ENCODE measurements around the gene TSPAN10.

Gene TSPAN10

GRCh38 chr17:81635431-81635830 lies 1.6 kb upstream of the TSPAN10 start:
- no peak for DNase-seq

DNA sequence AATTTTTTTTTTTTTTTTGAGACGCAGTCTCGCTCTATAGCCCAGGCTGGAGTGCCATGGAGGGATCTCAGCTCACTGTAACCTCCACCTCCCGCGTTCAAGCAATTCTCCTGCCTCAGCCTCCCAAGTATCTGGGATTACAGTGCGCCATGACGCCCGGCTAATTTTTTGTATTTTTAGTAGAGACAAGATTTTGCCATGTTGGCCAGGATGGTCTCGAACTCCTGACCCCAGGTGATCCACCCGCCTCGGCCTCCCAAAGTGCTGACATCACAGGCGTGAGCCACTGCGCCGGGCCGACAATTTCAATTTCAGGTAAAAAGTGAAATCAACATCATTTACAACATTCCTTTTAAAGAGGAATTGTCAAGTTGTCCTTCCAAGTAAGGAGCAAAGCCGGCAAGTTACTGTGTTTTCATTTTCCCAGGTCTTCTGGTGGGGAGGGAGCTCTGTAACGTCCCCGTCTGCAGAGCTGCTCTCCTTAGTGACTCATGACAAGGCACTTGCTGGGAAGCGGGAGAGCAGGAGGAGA lies 957 bp upstream of the TSPAN10 start:
- DNase-seq: no peak

- DNase-seq: no peak
These were observed 1.7 kb downstream of the TSPAN10 start for GRCh38 chr17:81638683-81639082.

DNA sequence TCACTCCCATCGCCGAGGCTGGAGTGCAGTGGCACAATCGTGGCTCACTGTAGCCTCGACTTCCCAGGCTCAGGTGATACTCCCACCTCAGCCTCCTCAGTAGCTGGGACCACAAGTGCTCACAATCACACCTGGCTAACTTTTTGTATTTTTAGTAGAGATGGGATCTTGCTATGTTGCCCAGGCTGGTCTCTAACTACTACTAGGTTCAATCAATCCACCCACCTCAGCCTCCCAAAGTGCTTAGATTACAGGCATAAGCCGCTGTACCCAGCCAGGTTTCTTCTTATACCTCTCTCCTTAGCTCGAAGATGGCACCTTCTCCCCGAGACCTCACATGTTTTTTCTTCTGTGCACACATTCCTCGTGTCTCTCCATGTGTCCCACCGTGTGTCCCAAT lies 3.0 kb downstream of the TSPAN10 start:
- DNase-seq: no peak

DNA sequence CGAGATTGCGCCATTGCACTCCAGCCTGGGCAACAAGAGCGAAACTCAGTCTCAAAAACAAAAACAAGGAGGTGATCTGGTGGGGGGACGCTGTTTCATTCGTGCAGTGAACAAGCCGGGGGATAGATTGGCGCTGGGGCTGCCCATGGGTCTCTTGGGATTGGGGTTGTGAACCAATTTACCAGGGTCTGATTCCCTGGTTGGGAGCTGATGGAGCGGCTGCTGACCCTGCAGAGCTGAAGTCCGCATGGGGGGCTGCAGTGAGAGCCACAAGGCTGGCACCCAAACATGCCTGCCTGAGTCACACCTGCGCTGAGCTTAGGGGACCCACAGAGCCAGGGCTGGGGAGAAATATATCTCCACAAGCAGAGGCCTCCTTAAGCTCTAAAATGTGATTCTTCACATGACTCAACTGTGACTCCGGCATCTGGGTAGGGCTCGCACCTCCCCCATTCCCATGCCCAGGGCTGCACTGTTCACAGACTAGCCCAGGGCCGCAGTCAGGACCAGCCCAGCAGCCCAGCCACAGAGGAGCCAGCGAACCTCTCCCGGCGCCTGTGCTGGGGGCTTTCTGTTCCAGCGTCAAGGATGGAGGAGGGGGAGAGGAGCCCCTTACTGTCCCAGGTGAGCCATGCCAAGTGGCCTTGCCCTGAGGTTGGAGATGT lies 5.0 kb downstream of the TSPAN10 start:
- peak; percentile 65 for DNase-seq

GRCh38 chr17:81644496-81644895 lies 7.5 kb downstream of the TSPAN10 start:
- no peak for DNase-seq

DNA sequence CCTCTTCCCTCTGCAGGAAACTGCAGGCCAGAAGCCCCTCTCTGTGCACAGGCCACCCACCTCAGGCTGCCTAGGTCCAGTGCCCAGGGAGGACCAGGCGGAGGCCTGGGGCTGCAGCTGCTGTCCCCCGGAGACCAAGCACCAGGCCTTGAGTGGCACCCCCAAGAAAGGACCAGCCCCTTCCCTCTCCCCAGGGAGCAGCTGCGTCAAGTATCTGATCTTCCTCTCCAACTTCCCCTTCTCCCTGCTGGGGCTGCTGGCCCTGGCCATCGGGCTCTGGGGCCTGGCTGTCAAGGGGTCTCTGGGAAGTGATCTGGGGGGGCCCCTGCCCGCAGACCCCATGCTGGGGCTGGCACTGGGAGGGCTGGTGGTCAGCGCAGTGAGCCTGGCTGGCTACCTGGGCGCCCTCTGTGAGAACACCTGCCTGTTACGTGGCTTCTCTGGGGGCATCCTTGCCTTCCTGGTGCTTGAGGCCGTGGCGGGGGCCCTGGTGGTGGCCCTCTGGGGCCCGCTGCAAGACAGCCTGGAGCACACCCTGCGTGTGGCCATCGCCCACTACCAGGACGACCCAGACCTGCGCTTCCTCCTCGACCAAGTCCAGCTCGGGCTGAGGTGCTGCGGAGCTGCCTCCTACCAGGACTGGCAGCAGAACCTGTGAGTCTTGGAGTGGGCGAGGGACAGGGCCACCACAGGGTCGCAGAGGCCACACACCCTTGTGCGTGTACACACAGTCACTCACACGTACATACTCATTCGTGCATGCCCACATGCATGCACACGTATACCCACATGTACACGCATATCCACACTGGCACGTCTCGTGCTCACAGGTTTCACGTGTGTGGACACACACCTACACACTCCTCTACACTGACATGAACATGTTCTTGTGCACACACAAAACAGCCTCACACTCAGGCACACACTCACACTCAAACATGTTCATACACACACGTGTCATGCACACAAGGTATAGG lies 8.3 kb downstream of the TSPAN10 start:
- no peak for DNase-seq

DNA sequence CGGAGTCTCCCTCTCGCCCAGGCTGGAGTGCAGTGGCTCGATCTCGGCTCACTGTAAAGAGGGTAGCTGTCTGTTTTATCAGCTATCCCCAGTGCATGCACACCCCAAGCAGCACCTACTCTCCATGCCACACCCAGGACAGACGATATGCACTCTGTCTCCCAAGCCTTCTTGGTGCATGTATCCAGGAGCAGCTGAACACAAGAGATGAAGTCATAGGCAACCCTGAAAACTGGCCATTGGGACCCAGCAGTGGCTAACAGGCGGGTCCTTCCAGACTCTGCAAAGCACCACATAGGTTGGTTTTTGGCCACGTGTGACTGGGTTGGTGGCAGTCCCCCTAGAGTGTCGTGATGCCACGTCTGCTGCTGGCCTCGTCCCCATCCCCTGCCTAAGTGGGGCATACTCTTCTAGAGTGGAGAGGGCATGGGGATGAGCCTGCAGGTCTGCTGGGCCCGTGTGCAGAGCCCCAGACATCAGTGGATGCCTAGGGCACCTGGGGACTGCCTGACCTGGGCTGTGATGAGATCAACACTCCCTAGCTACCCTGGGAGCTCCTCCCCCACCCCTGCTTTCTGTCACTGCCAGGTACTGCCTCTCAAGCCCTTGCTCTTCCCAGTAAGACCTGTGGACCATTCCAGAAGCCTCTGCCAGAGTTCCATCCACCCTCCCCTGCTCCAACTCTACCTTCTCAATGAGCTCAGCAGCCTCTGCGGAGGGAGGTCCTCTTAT lies 10.0 kb downstream of the TSPAN10 start:
- no peak for DNase-seq

DNA sequence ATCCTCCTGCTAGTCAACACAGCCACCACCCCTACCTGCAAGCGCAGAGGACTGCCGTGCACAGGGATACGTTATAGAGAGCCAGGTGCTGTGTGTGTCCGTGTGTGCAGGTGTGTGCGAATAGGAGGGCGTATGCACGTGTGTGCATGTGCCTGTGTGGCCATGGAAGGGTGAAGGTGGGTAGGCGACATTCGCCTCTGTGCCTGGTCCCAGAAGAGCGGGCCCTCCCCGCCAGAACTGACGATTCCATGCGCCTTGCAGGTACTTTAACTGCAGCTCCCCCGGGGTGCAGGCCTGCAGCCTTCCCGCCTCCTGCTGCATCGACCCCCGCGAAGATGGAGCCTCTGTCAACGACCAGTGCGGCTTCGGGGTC lies 10.6 kb downstream of the TSPAN10 start:
- DNase-seq: no peak

DNA sequence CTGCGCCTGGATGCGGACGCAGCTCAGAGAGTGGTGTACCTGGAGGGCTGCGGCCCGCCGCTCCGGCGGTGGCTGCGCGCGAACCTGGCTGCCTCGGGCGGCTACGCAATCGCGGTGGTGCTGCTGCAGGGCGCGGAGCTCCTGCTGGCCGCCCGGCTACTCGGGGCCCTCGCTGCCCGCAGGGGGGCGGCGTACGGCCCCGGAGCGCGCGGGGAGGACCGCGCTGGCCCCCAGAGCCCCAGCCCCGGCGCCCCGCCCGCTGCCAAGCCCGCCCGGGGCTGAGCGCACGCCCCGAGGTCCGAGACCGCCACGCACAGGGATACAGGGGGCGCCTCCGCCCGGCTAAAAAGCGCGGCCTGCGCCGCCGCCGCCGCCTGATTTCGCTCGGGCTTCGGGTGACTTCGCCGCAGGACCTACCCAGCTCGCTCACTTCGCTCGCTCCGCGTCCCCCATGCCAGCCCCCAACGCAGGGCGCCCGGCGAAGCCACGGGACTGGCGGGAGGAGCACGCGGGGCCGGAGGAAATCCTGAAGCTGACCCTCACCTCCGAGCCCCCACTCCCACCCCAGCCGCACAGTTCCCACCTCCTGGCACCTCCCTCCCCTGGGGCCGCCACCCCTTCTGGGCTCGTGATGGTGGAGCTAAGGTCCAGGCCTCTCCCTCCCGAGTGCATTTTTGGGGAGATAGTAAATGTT lies 11.2 kb downstream of the TSPAN10 start:
- DNase-seq: no peak

DNA sequence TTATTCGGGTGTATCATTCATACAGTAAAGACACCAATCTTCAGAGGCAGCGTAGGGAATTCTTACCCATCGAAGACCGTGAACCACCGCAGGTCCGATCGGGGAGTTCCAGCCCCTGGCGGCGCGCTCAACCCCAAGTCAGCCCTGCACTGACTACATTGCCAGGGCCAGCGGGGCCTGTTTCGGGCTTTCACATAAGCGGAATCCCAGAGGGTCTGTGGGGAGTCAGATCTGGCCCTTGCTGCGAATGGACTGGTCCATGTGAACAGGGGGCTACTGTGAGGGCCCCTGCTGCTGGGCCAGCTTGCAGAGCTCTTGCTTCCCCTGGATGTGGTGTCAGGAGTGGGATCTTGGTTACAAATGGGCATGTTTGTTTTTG lies 11.7 kb downstream of the TSPAN10 start:
- DNase-seq: no peak

DNA sequence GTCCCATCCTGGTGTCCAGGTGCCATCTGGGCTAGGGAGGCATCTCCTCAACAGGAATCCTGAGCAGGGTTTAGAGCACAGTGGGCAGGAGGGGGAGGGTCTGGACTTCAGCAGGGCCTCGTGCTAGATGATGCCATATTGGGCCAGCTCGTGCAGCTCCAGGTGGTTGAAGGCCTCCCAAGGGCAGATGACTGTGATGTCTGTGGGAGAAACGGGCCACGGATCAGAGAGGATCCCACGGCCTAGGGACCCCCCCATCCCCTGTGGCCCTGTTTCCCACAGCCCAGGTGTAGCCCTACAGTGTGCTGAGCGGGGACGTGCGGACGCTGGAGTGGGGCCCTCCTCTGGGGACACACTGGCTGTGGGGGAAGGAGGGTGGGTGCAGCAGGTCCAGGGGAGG lies 14.0 kb downstream of the TSPAN10 start:
- DNase-seq: no peak

GRCh38 chr17:81651692-81652091 lies 14.7 kb downstream of the TSPAN10 start:
- peak; percentile 82 for DNase-seq

DNA sequence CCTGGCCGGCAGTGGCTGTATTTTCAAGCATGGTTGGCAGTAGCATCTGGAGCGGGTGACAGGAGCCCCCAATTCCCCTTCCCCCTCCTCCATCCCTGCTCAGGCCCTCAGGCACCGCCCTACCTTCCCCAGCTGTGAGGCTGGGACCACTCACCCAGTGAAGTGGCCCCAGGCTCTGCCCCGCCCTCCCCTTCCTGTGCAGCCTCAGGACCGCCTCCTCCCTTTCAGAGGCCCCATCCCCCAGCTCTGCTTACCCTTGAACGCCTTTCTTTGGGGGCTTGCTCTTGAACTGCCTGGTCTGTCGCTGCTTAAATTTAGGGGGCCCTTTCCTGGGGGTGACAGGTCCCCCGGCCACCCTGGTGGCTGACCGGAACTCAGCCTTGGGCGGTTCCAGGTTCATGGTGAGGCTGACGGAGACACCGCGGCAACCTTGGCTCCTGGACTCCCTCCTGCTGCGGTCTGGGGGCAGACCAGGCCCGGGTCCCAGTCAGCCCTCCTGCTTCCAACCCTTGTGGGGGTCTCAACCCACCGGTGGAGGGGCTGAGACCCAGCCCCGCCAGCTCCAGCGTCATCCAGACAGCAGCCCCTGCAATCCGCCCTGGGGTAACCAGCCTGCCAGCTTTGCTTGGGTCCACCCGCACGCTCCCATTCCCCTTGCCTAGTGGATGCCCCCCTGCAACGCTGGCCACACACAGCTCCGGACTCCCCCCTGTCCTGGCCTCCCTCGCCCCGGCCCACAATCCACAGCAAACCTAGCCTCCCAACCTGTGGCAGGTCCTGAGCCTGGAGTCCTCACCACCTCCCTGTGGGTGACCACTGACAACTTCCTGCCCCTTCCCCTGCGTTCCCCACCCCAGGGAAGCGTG lies 16.1 kb downstream of the TSPAN10 start:
- no peak for DNase-seq

GRCh38 chr17:81655378-81656117 lies 18.6 kb downstream of the TSPAN10 start:
- DNase-seq: no peak

DNA sequence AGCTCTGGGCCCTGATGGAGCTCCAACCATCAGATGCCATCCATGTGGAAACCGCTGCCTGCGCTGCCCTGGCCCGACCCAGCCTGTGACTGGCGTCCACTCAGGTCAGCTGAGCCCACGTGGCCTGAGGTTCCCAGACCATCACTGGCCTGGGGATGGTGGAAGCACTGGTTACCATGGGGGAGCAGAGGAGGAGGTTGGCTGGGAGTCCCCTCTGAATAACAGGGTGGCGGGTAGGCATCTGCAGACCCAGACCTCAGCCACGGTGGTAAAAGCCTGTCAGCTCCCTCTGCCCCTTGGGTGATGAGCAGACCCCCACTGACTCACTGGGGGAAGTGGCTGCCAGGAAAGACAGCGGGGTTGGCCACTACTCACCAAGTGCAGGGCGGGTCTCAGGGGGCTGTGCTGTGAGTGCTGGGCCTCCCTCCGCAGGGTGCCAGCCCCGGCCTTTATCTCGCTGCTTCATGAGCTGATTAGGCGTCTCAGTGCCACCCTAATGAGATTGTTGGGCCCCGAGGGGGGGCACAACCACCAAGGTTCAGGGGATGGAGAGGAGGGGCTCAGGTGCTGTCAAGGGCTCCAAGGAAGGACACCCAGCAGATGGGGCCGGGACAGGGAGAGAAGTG lies 19.2 kb downstream of the TSPAN10 start, which contains the start of gene PDE6G:
PDE6G (minus strand) TSS at position 425 of the 626 bp plus-strand sequence. CDS start 3,237 bp downstream, outside the sequence.
- DNase-seq: no peak

GRCh38 chr17:81656835-81657234 lies 19.8 kb downstream of the TSPAN10 start:
- no peak for DNase-seq

DNA sequence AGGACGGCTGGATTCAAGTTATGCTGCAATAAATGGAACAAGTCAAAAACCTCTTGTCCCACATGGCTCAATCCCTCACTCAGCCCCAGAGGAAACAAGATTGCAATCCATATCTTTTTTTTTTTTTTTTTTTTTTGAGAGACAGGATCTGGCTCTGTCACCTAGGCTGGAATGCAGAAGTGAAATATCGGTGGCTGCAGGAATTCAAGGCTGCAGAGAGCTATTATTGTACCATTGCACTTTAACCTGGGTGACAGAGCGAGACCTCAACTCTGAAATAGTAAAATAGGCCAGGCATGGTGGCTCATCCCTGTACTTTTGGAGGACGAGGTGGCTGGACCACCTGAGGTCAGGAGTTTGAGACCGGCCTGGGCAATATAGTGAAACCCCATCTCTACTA lies 22.0 kb downstream of the TSPAN10 start:
- DNase-seq: no peak

GRCh38 chr17:81660441-81660840 lies 23.4 kb downstream of the TSPAN10 start:
- DNase-seq: no peak

- no peak for DNase-seq
These were observed 25.0 kb downstream of the TSPAN10 start for GRCh38 chr17:81662002-81662401.

Measured in fibroblast of skin of scalp (primary cell).